H1 (cell line): ENCODE measurements around the gene VPS51. TPM values are rescaled to one million over a fixed set of nuclear protein-coding genes. Genes with fewer than 3 reads are reported as not detected.

Experiments
- polyA plus RNA-seq, 7 experiments: library from polyadenylated mRNA; depleted of rRNA in 3 of 7; stranded (reverse) in 5 of 7; unstranded in 2 of 7; fragments of >200 nt in 5 of 7; fragments of 200-250 nt in 2 of 7; gene quantifications; 1 replicate in 5 of 7; 2 replicates in 1 of 7; 4 replicates in 1 of 7; pipeline versions ENCODE4 v1.2.1 to v1.2.3, GENCODE V29; 2011 to 2013; ENCODE audit warnings: missing spikeins in 2 of 7, mixed read lengths in 2 of 7
- total RNA-seq: library from RNA; stranded (reverse); fragmentation: NEBNext Ultra II Directional; extraction: Animal tissue kit (Norgen Biotek cat#: 25700); gene quantifications from 2 replicates; pipeline ENCODE4 v1.2.1, GENCODE V29; 2021
- TF ChIP-seq, protein P1 (sequence below): fragments of 300-600 bp; sonication (generic); IDR thresholded peaks from 2 replicates; pipeline ENCODE4 v1.7.1; 2012; ENCODE audit warnings: low read length, moderate library complexity, mild to moderate bottlenecking, inconsistent platforms; ENCODE audit not compliant: insufficient replicate concordance

The VPS51 gene
- total and polyA plus RNA-seq, 2 of the 8 experiments (the other 6 are each of a cell fraction or from before 2014, with no cell fraction given) = 97.4 to 142 TPM

DNA sequence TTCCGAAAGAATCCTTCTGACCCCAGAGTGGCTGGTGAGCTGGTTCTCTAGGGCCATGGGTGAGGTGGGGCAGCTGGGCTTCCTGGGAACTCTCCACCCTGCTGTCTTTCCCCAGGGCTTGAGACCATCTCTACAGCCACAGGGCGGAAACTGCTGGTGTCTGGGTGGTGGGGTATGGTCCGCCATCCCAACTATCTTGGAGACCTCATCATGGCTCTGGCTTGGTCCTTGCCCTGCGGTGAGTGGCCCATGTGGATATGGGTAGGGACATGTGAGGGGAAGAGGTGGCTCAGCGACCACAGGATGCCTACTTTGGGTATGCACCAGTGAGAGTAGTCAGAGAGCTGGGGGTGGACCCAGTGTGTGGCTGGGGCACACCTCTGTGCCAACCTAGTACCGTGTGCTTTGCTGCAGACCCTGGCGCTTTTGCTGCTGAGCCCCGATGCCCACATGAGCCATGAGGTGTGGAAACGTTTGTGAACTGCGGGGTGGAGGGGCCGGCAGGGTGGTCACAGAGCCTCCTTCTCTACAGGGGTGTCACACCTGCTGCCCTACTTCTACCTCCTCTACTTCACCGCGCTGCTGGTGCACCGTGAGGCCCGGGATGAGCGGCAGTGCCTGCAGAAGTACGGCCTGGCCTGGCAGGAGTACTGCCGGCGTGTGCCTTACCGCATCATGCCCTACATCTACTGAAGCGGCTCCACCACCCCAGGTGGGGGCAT, 19.5 kb downstream of the VPS51 start (continued):
- TF ChIP-seq, protein P1, sequence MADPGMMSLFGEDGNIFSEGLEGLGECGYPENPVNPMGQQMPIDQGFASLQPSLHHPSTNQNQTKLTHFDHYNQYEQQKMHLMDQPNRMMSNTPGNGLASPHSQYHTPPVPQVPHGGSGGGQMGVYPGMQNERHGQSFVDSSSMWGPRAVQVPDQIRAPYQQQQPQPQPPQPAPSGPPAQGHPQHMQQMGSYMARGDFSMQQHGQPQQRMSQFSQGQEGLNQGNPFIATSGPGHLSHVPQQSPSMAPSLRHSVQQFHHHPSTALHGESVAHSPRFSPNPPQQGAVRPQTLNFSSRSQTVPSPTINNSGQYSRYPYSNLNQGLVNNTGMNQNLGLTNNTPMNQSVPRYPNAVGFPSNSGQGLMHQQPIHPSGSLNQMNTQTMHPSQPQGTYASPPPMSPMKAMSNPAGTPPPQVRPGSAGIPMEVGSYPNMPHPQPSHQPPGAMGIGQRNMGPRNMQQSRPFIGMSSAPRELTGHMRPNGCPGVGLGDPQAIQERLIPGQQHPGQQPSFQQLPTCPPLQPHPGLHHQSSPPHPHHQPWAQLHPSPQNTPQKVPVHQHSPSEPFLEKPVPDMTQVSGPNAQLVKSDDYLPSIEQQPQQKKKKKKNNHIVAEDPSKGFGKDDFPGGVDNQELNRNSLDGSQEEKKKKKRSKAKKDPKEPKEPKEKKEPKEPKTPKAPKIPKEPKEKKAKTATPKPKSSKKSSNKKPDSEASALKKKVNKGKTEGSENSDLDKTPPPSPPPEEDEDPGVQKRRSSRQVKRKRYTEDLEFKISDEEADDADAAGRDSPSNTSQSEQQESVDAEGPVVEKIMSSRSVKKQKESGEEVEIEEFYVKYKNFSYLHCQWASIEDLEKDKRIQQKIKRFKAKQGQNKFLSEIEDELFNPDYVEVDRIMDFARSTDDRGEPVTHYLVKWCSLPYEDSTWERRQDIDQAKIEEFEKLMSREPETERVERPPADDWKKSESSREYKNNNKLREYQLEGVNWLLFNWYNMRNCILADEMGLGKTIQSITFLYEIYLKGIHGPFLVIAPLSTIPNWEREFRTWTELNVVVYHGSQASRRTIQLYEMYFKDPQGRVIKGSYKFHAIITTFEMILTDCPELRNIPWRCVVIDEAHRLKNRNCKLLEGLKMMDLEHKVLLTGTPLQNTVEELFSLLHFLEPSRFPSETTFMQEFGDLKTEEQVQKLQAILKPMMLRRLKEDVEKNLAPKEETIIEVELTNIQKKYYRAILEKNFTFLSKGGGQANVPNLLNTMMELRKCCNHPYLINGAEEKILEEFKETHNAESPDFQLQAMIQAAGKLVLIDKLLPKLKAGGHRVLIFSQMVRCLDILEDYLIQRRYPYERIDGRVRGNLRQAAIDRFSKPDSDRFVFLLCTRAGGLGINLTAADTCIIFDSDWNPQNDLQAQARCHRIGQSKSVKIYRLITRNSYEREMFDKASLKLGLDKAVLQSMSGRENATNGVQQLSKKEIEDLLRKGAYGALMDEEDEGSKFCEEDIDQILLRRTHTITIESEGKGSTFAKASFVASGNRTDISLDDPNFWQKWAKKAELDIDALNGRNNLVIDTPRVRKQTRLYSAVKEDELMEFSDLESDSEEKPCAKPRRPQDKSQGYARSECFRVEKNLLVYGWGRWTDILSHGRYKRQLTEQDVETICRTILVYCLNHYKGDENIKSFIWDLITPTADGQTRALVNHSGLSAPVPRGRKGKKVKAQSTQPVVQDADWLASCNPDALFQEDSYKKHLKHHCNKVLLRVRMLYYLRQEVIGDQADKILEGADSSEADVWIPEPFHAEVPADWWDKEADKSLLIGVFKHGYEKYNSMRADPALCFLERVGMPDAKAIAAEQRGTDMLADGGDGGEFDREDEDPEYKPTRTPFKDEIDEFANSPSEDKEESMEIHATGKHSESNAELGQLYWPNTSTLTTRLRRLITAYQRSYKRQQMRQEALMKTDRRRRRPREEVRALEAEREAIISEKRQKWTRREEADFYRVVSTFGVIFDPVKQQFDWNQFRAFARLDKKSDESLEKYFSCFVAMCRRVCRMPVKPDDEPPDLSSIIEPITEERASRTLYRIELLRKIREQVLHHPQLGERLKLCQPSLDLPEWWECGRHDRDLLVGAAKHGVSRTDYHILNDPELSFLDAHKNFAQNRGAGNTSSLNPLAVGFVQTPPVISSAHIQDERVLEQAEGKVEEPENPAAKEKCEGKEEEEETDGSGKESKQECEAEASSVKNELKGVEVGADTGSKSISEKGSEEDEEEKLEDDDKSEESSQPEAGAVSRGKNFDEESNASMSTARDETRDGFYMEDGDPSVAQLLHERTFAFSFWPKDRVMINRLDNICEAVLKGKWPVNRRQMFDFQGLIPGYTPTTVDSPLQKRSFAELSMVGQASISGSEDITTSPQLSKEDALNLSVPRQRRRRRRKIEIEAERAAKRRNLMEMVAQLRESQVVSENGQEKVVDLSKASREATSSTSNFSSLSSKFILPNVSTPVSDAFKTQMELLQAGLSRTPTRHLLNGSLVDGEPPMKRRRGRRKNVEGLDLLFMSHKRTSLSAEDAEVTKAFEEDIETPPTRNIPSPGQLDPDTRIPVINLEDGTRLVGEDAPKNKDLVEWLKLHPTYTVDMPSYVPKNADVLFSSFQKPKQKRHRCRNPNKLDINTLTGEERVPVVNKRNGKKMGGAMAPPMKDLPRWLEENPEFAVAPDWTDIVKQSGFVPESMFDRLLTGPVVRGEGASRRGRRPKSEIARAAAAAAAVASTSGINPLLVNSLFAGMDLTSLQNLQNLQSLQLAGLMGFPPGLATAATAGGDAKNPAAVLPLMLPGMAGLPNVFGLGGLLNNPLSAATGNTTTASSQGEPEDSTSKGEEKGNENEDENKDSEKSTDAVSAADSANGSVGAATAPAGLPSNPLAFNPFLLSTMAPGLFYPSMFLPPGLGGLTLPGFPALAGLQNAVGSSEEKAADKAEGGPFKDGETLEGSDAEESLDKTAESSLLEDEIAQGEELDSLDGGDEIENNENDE = no peak
